NCI-H460 (cell line): Measurements from ENCODE around the gene TACR2. TPM values are rescaled to one million over a fixed set of nuclear protein-coding genes. Genes with fewer than 3 reads are reported as not detected.
A peak's percentile ranks its signal among the peaks of the same experiment; 100 is the strongest.

Experiments used
- DNase-seq: peaks from one replicate; pipeline ENCODE4 v3.0.0-alpha.2; 2016; ENCODE audit warnings: low read depth; ENCODE audit errors: extremely low read depth
- total RNA-seq: library from RNA; depleted of rRNA; stranded (reverse); fragments of >200 nt; shearing (Covaris generic); gene quantifications from 2 replicates; pipeline ENCODE4 v1.2.3, GENCODE V29; 2014

Gene TACR2
- total RNA-seq, 1 experiment from 2014 or later = not detected

GRCh38 chr10:69421611-69422308 lies 5.0 kb upstream of the TACR2 start:
- no peak for DNase-seq

GRCh38 chr10:69419744-69420126 lies 3.0 kb upstream of the TACR2 start:
- no peak for DNase-seq

DNA sequence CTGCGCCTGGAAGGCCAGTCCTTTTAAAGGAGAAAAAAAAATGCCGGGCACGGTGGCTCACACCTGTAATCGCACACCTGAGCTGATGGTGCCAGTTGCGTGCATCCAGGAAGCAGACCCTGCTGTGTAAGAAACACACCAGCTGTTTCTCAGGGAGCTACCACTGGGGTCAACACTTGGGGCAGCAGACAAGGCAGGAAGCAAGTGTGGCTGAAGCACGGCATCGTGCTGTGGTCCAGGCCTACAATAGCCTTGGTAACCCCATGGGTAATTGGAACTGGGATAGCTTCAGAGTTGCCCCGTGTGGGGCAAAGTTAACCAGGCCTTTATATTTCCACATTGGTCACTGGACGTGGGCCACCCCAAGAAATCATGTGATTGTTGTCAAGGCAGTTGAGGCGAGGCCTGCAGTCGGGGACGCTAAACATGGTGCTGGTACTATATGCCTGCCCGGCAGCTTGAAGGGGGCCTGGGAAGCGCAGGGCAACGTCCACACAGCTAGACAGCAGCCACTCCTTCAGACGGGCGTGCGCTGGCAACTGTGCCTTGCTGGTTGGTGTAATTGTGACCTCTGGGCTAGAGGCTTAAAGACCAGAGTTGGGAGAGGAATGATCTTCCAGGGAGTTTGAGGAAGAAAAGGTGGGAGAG lies 2.5 kb upstream of the TACR2 start:
- DNase-seq = no peak

DNA sequence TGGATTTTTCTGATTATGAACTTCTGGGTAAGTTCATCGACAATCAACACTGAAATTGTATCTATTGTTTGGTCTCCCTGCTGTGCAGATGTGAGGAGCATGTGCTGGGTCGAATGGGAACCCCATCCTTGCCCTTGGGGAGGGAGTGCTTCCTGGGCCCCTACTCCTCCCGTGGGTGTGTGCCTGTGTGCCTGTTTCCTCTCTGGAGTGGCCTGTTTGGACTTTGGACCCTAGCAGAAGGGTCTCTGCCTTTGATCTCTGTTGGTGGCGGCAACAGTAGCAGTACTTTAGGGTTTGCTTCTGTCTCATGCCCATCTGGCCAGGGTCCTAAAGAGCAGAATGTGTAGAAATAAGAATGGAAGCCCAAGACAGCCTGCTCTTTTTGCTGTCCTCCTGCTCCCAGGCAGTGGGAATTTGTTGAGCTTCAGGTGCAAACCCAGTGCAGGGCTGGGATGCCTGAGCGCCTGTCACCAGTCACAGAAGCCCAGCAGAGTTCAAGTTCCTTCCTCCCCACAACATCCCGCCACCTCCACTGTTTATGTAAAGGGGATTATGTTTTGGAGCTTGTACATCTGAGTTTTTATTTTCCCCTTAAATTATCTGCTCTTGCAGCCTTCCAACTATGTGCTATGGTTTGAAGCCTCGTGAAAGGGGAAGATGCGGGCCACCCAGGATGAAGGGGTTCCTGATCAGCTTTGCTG lies 1.5 kb upstream of the TACR2 start:
- DNase-seq = no peak

- DNase-seq = no peak
These were observed 824 bp upstream of the TACR2 start for GRCh38 chr10:69417542-69417941.

GRCh38 chr10:69415951-69416350 lies 767 bp downstream of the TACR2 start:
- no peak for DNase-seq

GRCh38 chr10:69415049-69415448 lies 1.7 kb downstream of the TACR2 start:
- DNase-seq = no peak

DNA sequence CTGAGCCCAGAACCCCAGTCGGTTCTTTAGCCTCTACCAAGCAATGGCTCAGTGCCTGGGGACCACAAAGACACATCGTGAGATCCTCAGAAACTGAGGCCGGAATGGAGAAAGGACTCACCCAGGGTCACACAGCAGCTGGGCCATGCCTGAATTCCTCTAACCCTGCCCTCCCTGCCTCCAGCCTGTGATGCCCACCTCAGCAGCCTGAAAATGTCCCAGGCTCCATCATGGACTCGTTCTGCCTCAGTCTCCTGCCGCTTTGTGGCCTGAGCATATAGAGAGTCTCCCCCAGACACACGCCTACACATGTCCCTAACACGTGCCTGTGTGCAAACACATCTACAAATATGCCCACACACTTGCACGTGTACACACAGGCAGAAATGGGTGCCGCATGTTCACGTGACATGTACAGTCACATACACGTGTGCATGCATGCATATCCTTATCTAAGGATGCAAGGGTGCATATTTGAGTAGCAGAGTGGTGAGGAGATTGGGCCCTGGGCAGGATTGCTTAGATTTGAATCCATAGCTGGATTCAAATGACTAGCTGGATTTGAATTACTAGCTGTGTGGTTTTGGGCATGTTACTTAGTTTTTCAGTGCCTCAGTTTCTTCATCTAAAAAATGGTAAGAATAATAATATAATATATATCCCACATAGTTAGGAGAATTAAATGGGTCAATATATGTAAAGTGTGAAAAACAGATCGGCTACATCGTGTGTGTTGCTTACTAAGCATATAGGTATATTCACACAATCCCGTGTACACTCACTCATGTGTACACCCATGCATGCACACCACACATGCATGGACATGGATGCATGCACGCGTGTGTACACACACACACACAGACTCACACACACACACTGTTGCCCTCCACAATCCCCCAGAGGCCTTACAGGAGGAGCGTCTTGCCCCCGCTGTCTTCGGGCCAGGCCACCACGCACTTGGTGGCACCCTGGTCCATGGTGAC lies 2.4 kb downstream of the TACR2 start:
- no peak for DNase-seq

GRCh38 chr10:69413221-69413865 lies 3.4 kb downstream of the TACR2 start:
- peak; percentile 58 for DNase-seq

DNA sequence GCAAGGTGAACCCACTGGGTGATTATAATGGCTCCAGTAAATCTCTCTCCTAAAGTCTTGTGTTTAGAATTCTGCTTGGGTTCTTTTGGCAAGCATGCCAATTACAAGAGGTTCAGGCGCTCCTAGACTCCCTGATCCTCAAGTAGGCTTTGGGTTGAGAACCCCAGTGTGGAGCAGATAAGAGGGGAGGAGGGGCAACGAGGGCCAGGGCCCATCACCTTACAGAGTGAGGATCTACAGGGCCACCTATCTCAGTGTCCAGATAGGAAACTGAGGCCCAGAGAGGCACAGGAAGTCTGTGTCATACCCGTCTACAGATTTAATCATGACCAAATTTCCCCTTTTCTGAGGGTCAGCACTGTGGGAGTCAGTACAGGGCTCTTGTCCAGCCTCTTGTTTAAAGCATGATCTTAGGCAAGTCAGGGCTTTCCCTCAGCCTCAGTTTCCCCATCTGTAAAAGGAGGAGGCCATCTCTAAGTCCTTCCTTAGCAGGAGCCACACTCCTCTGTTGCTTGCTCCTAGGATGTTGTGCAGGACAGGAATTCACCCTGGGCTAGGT lies 4.4 kb downstream of the TACR2 start:
- no peak for DNase-seq

DNA sequence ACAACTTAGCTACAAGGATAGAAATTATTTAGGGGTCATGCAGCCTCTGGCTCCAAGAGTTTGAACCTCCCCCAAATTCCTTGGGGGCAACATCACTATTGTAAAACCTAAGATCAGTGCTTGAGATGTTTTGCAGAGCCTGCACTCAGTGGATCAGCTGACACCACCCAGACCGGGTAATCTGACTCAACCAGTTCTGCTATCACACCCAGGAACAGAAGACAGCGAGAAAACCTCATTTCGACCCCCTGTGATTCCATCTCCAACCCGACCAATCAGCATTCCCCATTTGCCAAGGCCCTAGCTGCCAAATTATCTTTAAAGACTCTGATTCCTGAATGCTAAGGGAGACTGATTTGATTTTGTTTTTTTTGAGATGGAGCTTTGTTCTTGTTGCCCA lies 5.2 kb downstream of the TACR2 start:
- DNase-seq = no peak

DNA sequence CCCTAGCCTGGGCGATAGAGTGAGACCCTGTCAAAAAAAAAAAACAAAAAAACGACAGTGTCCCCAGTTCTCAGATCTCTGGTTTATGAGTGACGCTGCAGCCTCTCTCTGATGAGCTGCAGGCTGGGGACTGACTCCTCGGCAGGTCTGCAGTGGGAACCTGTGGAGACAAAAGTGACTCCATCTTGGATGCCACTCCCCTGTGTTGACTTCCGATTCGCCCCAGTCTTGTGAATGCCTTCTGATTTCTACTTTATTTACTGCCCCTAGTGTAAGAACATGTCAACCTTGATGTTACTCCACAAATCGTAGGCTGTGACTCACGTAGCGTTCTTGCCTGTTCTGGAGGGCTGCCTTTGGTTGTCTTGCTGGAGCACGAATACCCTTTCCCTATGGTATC lies 6.2 kb downstream of the TACR2 start:
- no peak for DNase-seq

DNA sequence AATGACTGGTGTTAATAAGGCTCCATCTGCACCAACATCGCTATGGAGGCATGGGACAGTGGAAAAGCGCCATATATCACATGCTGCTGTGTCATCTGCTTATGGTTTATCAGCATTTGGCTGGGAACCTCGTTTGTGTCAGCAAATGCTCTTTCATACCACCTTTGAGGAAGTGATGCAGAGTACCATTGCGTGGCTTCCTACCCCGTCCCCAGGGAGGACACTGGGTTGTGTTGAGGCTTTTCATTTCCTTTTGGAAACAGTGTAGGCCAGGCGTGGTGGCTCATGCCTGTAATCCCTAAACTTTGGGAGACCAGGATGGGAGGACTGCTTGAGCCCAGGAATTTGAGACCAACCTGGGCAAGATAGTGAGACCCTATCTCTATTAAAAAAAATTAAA lies 6.8 kb downstream of the TACR2 start:
- DNase-seq = no peak

GRCh38 chr10:69409176-69409495 lies 7.6 kb downstream of the TACR2 start:
- DNase-seq = no peak

- DNase-seq = peak; percentile 93
These were observed 8.2 kb downstream of the TACR2 start for GRCh38 chr10:69408318-69409175.

GRCh38 chr10:69407621-69408301 lies 9.0 kb downstream of the TACR2 start:
- peak; percentile 35 for DNase-seq

GRCh38 chr10:69406816-69407580 lies 9.7 kb downstream of the TACR2 start:
- DNase-seq = no peak

- DNase-seq = no peak
These were observed 10.4 kb downstream of the TACR2 start for GRCh38 chr10:69406302-69406811.
